Measurements from ENCODE around the gene PUS1. TPM values are rescaled to one million over a fixed set of nuclear protein-coding genes. Genes with fewer than 3 reads are reported as not detected.

Gene PUS1
- total RNA-seq, 4 donors from 2014 or later = 11.2 to 62.2 (median 17.0) TPM

DNA sequence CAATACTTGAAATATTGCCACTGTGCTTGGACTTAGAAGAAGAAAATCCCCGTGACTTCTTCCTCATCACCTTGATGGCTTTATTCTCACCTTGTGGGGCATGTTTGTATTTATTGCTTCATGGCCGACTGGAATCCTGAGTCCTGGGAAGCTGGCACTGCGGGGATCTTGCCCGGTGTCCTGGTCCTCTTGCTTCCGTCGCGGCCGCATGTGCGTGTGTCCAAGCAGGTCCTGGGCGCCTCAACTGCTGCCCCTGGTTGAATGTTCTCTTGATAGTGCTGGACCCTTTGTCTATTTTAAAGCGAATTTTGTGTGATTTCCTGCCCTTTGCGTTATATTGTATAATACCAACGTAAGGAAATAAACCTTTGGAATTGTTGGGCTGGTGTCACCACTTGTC, 6.3 kb upstream of the PUS1 start:
- TF ChIP-seq, protein P1, sequence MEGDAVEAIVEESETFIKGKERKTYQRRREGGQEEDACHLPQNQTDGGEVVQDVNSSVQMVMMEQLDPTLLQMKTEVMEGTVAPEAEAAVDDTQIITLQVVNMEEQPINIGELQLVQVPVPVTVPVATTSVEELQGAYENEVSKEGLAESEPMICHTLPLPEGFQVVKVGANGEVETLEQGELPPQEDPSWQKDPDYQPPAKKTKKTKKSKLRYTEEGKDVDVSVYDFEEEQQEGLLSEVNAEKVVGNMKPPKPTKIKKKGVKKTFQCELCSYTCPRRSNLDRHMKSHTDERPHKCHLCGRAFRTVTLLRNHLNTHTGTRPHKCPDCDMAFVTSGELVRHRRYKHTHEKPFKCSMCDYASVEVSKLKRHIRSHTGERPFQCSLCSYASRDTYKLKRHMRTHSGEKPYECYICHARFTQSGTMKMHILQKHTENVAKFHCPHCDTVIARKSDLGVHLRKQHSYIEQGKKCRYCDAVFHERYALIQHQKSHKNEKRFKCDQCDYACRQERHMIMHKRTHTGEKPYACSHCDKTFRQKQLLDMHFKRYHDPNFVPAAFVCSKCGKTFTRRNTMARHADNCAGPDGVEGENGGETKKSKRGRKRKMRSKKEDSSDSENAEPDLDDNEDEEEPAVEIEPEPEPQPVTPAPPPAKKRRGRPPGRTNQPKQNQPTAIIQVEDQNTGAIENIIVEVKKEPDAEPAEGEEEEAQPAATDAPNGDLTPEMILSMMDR (IDR thresholded peaks at IDR 0.05) = no peak
- no peak for DNase-seq (ENCODE audit: low spot score)
- no peak for ATAC-seq (ENCODE audit: low FRiP score)

DNA sequence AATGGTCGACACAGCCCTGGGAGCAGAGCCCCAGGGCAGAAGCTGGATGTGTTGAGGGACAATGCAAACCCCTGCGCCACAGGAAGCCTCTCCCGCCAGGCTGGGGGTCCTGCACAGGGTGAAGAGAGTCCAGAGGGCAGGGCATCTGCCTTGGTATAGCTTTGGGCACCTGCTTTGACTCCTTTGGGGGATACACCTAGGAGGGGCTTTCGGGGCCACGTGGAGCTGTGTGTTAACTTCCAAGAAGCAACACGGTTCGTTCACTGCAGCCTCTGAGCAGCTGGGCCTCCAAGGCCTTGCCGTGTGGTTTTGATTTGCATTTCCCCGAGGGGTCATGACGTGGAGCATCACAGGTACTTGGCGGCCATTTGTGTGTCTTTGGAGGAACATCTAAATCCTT, 5.8 kb upstream of the PUS1 start:
- no peak for DNase-seq (ENCODE audit: low spot score)
- no peak for ATAC-seq (ENCODE audit: low FRiP score)
- TF ChIP-seq, protein P1 (IDR thresholded peaks at IDR 0.05) = no peak

DNA sequence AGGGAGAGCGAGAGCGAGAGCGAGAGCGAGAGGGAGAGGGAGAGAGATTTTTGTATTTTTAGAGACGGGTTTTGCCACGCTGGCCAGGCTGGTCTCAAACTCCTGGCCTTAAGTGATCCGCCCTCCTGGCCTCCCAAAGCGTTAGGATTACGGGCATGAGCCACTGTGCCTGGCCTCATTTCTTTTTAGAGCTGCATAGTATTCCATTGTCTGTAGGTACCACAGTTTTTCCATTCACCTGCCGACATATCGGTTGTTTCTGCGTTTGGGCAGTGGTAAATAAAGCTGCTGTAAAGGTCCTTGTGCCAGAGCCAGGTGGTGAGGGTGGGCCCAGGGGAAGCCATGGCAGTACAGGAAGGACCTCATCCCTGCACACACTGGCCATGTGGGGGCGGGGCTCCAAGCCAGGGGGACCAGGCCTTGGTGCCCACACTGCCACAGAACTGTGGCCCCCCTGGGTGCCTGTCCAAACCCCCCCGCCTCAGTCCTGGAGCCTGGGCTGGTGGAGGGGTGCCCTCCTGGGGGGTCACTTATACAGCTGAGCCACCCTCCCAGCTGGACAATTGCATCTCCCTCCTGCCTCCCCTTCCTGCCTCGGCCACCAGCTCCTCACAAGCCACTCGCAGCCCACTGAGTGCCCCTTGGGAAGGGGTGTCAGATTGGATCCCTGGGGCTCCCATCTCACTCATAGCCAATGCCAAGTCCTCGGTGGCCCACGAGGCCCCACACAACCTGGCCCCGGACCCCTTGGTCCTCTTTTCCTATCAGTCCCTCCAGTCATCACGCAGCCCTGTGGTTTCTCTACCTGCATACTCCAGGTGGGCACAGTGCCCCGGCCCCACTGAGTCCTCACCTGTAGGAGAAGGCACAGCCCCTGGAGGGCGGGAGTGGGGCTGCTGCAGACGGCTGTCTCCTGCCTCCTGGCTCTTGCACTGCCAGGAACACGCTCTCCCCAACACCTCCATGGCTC, 1.7 kb upstream of the PUS1 start:
- TF ChIP-seq, protein P1 (IDR thresholded peaks at IDR 0.05) = no peak
- DNase-seq (ENCODE audit: low spot score) (no peak), ATAC-seq (ENCODE audit: low FRiP score) (no peak)

DNA sequence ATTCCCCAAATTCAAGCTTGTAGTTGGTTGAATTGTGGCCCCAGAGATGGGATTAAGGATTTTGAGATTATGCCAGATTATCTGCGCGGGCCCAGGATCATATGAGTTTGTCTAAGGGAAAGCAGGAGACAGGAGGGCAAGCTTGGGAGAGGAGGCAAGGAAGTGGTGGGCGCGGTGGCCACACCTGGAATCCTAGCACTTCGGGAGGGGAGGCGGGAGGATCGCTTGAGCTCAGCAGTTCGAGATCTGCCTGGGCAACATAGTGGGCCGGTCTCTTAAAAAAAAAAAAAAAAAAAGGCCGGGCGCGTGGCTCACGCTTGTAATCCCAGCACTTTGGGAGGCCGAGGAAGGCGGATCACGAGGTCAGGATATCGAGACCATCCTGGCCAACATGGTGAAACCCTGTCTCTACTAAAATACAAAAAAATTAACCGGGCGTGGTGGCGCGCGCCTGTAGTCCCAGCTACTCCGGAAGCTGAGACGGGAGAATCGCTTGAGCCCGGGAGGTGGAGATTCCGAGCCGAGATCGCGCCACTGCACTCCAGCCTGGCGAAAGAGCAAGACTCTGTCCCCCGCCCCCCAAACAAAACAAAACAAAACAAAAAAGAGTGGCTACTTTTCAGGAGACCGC, 881 bp upstream of the PUS1 start:
- no peak for DNase-seq (ENCODE audit: low spot score)

DNA sequence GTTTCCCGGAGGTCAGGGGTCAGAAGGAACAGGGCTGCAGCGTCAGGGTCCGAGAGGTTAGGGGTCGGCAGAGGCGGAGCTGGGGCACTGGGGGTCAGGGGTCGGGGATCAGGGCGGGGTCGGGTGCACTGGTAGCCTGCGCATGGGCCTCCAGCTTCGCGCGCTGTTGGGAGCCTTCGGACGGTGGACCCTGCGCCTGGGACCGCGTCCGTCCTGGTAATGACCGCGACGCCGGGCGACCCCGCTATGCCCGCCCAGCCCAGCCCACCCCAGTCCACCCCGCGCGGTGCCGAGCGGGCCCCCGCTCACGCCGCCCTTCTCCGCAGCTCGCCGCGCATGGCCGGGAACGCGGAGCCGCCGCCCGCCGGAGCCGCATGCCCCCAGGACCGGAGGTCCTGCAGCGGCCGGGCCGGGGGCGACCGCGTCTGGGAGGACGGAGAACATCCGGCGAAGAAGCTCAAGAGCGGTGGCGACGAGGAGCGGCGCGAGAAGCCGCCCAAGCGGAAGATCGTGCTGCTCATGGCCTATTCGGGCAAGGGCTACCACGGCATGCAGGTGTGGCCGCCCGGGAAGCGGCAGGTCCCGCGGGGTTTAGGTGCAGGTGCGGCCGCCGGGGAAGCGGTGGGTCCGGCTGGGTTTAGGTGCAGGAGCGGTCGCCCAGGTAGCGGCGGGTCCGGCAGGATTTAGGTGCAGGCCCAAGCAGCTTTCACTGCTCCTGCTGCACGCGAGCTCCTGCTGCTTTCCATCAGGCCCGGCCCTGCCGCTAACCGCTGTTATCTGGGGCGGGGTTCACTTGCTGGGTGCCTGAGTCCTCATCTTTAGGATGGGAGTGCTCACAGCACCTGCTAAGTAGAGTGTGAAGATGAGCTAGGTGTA, 743 bp downstream of the PUS1 start:
- ATAC-seq (ENCODE audit: low FRiP score) (peak; percentile 20), DNase-seq (ENCODE audit: low spot score) (no peak)
- TF ChIP-seq, protein P1 (IDR thresholded peaks at IDR 0.05) = no peak

More for the DNA sequence above, 881 bp upstream of the PUS1 start:
- ATAC-seq (ENCODE audit: low FRiP score) = no peak
- TF ChIP-seq, protein P1 (IDR thresholded peaks at IDR 0.05) = no peak

DNA sequence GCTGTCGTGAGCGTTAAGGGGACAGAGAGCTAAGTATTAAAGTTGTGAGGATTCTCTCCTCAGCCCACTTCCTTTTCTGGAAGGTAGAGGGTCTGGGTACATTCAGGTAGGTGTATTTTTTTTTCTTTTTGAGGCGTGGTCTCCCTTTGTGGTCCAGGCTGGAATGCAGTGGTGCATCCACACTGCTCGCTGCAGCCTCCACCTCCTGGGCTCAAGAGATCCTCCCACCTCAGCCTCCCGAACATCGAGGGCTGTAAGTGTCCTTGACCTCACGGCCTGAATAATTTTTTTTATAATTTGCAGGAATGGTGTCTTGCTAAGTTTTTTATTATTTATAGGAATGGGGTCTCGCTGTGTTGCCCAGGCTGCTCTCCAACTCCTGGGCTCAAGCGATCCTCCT, 1.4 kb downstream of the PUS1 start:
- DNase-seq (ENCODE audit: low spot score) (no peak), ATAC-seq (ENCODE audit: low FRiP score) (no peak)
- TF ChIP-seq, protein P1 (IDR thresholded peaks at IDR 0.05) = no peak

All from omental fat pad (tissue), 4 donors.